Liver (tissue), 9 donors: ENCODE results near the gene PITPNC1. TPM values are rescaled to one million over a fixed set of nuclear protein-coding genes. Genes with fewer than 3 reads are reported as not detected.
"Not testable (repeated sequence)": the region's sequence is repeated elsewhere in the genome, so short reads cannot be mapped to it uniquely, and the experiment has no call there.

Source experiments
- DNase-seq: peaks from one replicate; pipeline ENCODE4 v3.0.0-alpha.2; 2017; ENCODE audit warnings: low spot score
- H3K27ac ChIP-seq, 2 donors: one replicate each; pipeline ENCODE4 v1.7.0; 2013; ENCODE audit warnings: inconsistent platforms in 2 of 2, low read length in 2 of 2, control low read depth in 1 of 2, low read depth in 1 of 2, mild to moderate bottlenecking in 1 of 2
- H3K27me3 ChIP-seq, 4 donors: one replicate each; pipeline versions ENCODE4 v1.6.1 to v1.7.0; 2013; ENCODE audit warnings: low read length in 3 of 4, inconsistent platforms in 1 of 4, mild to moderate bottlenecking in 1 of 4, moderate library complexity in 1 of 4; ENCODE audit not compliant: control insufficient read depth in 4 of 4, insufficient read depth in 4 of 4
- H3K36me3 ChIP-seq, 4 donors: one replicate each; pipeline versions ENCODE4 v1.6.1 to v1.7.0; 2013; ENCODE audit warnings: low read length in 3 of 4, mild to moderate bottlenecking in 3 of 4, low read depth in 1 of 4, moderate library complexity in 1 of 4; ENCODE audit not compliant: control insufficient read depth in 4 of 4, insufficient read depth in 3 of 4
- H3K4me1 ChIP-seq, 4 donors: one replicate each; pipeline versions ENCODE4 v1.6.1 to v1.7.0; 2013; ENCODE audit warnings: low read length in 3 of 4, mild to moderate bottlenecking in 3 of 4, moderate library complexity in 1 of 4; ENCODE audit not compliant: control insufficient read depth in 4 of 4, insufficient read depth in 4 of 4
- H3K4me3 ChIP-seq, 3 donors: one replicate each; pipeline versions ENCODE4 v1.6.1 to v1.7.0; 2013; ENCODE audit warnings: low read length in 3 of 3, control low read depth in 1 of 3, low read depth in 1 of 3, mild to moderate bottlenecking in 1 of 3
- H3K9ac ChIP-seq, 2 donors: one replicate each; pipeline ENCODE4 v1.7.0; 2013; ENCODE audit warnings: low read length in 2 of 2, mild to moderate bottlenecking in 2 of 2, moderate library complexity in 2 of 2, control low read depth in 1 of 2, low read depth in 1 of 2
- H3K9me3 ChIP-seq, 4 donors: one replicate each; pipeline versions ENCODE4 v1.6.1 to v1.7.0; 2013; ENCODE audit warnings: low read length in 3 of 4; ENCODE audit not compliant: control insufficient read depth in 4 of 4
- EGR1 ChIP-seq, 2 donors: IDR thresholded peaks; 2 replicates each; pipeline ENCODE4 v1.6.1; 2016 to 2018; ENCODE audit warnings: antibody characterized with exemption in 2 of 2, low read depth in 2 of 2
- FOXA1 ChIP-seq: IDR thresholded peaks from 2 replicates; pipeline ENCODE4 v1.6.1; 2016; ENCODE audit warnings: antibody characterized with exemption
- FOXA2 ChIP-seq: IDR thresholded peaks from 2 replicates; pipeline ENCODE4 v1.6.1; 2016; ENCODE audit warnings: antibody characterized with exemption
- GABPA ChIP-seq, 2 donors: IDR thresholded peaks in 1 of 2; conservative IDR thresholded peaks in 1 of 2; 2 replicates each; pipeline ENCODE4 v1.6.1; 2016; ENCODE audit warnings: antibody characterized with exemption in 2 of 2, mild to moderate bottlenecking in 1 of 2, moderate library complexity in 1 of 2
- HNF4A ChIP-seq, 2 donors: conservative IDR thresholded peaks; 2 replicates each; pipeline ENCODE4 v1.6.1; 2016; ENCODE audit warnings: antibody characterized with exemption in 2 of 2, mild to moderate bottlenecking in 2 of 2
- HNF4G ChIP-seq: IDR thresholded peaks from 2 replicates; pipeline ENCODE4 v1.6.1; 2016; ENCODE audit warnings: antibody characterized with exemption
- JUND ChIP-seq, 2 donors: IDR thresholded peaks; 2 replicates each; pipeline ENCODE4 v1.6.1; 2016; ENCODE audit warnings: antibody characterized with exemption in 2 of 2
- NR2F2 ChIP-seq: IDR thresholded peaks from 2 replicates; pipeline ENCODE4 v1.6.1; 2016; ENCODE audit warnings: antibody characterized with exemption
- RAD21 ChIP-seq, 2 donors: IDR thresholded peaks; 2 replicates each; pipeline ENCODE4 v1.6.1; 2016; ENCODE audit warnings: antibody characterized with exemption in 2 of 2, mild to moderate bottlenecking in 2 of 2
- RXRA ChIP-seq, 2 donors: IDR thresholded peaks; 2 replicates each; pipeline ENCODE4 v1.6.1; 2017 to 2018; ENCODE audit warnings: antibody characterized with exemption in 2 of 2, mild to moderate bottlenecking in 1 of 2
- SP1 ChIP-seq: IDR thresholded peaks from 2 replicates; pipeline ENCODE4 v1.6.1; 2018; ENCODE audit warnings: antibody characterized with exemption, mild to moderate bottlenecking
- TAF1 ChIP-seq: conservative IDR thresholded peaks from 2 replicates; pipeline ENCODE4 v1.6.1; 2016; ENCODE audit warnings: antibody characterized with exemption, mild to moderate bottlenecking
- YY1 ChIP-seq: IDR thresholded peaks from 2 replicates; pipeline ENCODE4 v1.6.1; 2016; ENCODE audit warnings: antibody characterized with exemption, mild to moderate bottlenecking
- WGBS: extraction: QIAGEN DNeasy Blood & Tissue Kit; methylation state at CpG from one replicate; pipeline ENCODE4 v1.1.7; 2013; 5-methylcytosine and 5-hydroxymethylcytosine counted together
- polyA plus RNA-seq, 2 donors: library from polyadenylated mRNA; stranded (reverse) in 1 of 2; unstranded in 1 of 2; fragments of 200-250 nt in 1 of 2; fragments of >200 nt in 1 of 2; fragmentation: Nextera tagmentation in 1 of 2; extraction: Ambion mirVana in 1 of 2; gene quantifications; one replicate each; pipeline versions ENCODE4 v1.2.1 to v1.2.3, GENCODE V29; 2013 to 2015
- total RNA-seq, 2 donors: library from RNA; depleted of rRNA; stranded (reverse); fragments of >200 nt; gene quantifications; one replicate each; pipeline ENCODE4 v1.2.3, GENCODE V29; 2014
- TF ChIP-seq, protein P1 (sequence below): IDR thresholded peaks from 2 replicates; pipeline ENCODE4 v1.6.1; 2016; ENCODE audit warnings: antibody characterized with exemption, mild to moderate bottlenecking
- TF ChIP-seq, protein P2 (sequence below): IDR thresholded peaks from 2 replicates; pipeline ENCODE4 v1.6.1; 2016; ENCODE audit warnings: antibody characterized with exemption
- TF ChIP-seq, protein P3 (sequence below): IDR thresholded peaks from 2 replicates; pipeline ENCODE4 v1.6.1; 2016; ENCODE audit warnings: antibody characterized with exemption
- TF ChIP-seq, protein P4 (sequence below): fragments of 150-350 bp; IDR thresholded peaks from 2 replicates; pipeline ENCODE4 v1.5.1; 2017; ENCODE audit warnings: improper control_type of control experiment, low read depth, low read length; ENCODE audit not compliant: missing input control
- TF ChIP-seq, protein P5 (sequence below): IDR thresholded peaks from 2 replicates; pipeline ENCODE4 v1.6.1; 2016; ENCODE audit warnings: antibody characterized with exemption
- donor health status: healthy.
- donor health status: healthy.
- donor health status: healthy.
- donor health status: healthy.
- donor health status: healthy.

Gene PITPNC1
- total and polyA plus RNA-seq, 4 donors: 2.3 to 10.2 (median 5.7) TPM

DNA sequence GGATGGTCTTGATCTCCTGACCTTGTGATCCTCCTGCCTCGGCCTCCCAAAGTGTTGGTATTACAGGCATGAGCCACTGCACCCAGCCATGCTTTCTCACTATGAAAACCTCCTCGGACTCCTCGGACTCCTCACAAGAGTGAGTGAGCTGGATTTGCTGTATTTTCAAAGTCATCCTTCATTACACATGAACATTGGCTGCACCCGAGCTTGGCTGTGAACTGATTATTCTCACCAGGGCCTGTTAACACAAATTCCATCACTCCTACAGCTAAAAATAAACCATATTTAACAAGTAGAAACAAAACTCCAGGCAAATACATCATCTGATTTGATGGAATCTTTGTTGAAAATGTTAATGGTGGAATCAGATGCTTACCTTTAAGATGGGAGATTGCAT, 50.3 kb downstream of the PITPNC1 start:
- no peaks in the 10 kb centered on the region for H3K27me3 ChIP-seq
- TF ChIP-seq, protein P1, sequence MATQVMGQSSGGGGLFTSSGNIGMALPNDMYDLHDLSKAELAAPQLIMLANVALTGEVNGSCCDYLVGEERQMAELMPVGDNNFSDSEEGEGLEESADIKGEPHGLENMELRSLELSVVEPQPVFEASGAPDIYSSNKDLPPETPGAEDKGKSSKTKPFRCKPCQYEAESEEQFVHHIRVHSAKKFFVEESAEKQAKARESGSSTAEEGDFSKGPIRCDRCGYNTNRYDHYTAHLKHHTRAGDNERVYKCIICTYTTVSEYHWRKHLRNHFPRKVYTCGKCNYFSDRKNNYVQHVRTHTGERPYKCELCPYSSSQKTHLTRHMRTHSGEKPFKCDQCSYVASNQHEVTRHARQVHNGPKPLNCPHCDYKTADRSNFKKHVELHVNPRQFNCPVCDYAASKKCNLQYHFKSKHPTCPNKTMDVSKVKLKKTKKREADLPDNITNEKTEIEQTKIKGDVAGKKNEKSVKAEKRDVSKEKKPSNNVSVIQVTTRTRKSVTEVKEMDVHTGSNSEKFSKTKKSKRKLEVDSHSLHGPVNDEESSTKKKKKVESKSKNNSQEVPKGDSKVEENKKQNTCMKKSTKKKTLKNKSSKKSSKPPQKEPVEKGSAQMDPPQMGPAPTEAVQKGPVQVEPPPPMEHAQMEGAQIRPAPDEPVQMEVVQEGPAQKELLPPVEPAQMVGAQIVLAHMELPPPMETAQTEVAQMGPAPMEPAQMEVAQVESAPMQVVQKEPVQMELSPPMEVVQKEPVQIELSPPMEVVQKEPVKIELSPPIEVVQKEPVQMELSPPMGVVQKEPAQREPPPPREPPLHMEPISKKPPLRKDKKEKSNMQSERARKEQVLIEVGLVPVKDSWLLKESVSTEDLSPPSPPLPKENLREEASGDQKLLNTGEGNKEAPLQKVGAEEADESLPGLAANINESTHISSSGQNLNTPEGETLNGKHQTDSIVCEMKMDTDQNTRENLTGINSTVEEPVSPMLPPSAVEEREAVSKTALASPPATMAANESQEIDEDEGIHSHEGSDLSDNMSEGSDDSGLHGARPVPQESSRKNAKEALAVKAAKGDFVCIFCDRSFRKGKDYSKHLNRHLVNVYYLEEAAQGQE: no peak
- TF ChIP-seq RAD21 (IDR thresholded peaks at IDR 0.05) (no peak), NR2F2 (no peak), FOXA2 (no peak), HNF4A (conservative IDR thresholded peaks at IDR 0.05) (no peak), FOXA1 (no peak), EGR1 (IDR thresholded peaks at IDR 0.05; ENCODE audit: low read depth in 2 of 2) (no peak), GABPA (IDR thresholded peaks at IDR 0.05 in 1 of 2, conservative IDR thresholded peaks at IDR 0.05 in 1 of 2) (no peak), SP1 (no peak), JUND (IDR thresholded peaks at IDR 0.05) (no peak), RXRA (IDR thresholded peaks at IDR 0.05) (no peak), TAF1 (no peak), HNF4G (no peak), YY1 (no peak)
- TF ChIP-seq, protein P2, sequence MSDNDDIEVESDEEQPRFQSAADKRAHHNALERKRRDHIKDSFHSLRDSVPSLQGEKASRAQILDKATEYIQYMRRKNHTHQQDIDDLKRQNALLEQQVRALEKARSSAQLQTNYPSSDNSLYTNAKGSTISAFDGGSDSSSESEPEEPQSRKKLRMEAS: no peak
- TF ChIP-seq, protein P3, sequence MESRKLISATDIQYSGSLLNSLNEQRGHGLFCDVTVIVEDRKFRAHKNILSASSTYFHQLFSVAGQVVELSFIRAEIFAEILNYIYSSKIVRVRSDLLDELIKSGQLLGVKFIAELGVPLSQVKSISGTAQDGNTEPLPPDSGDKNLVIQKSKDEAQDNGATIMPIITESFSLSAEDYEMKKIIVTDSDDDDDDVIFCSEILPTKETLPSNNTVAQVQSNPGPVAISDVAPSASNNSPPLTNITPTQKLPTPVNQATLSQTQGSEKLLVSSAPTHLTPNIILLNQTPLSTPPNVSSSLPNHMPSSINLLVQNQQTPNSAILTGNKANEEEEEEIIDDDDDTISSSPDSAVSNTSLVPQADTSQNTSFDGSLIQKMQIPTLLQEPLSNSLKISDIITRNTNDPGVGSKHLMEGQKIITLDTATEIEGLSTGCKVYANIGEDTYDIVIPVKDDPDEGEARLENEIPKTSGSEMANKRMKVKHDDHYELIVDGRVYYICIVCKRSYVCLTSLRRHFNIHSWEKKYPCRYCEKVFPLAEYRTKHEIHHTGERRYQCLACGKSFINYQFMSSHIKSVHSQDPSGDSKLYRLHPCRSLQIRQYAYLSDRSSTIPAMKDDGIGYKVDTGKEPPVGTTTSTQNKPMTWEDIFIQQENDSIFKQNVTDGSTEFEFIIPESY: no peak
- TF ChIP-seq, protein P4, sequence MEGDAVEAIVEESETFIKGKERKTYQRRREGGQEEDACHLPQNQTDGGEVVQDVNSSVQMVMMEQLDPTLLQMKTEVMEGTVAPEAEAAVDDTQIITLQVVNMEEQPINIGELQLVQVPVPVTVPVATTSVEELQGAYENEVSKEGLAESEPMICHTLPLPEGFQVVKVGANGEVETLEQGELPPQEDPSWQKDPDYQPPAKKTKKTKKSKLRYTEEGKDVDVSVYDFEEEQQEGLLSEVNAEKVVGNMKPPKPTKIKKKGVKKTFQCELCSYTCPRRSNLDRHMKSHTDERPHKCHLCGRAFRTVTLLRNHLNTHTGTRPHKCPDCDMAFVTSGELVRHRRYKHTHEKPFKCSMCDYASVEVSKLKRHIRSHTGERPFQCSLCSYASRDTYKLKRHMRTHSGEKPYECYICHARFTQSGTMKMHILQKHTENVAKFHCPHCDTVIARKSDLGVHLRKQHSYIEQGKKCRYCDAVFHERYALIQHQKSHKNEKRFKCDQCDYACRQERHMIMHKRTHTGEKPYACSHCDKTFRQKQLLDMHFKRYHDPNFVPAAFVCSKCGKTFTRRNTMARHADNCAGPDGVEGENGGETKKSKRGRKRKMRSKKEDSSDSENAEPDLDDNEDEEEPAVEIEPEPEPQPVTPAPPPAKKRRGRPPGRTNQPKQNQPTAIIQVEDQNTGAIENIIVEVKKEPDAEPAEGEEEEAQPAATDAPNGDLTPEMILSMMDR: no peak
- TF ChIP-seq, protein P5, sequence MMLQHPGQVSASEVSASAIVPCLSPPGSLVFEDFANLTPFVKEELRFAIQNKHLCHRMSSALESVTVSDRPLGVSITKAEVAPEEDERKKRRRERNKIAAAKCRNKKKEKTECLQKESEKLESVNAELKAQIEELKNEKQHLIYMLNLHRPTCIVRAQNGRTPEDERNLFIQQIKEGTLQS: no peak
- H3K9me3 ChIP-seq: no peaks in the 10 kb centered on the region
- no peak overlapping the region for H3K4me3 ChIP-seq
- DNase-seq: no peak
- H3K36me3 ChIP-seq: no peaks in the 10 kb centered on the region
- no peak overlapping the region for H3K27ac ChIP-seq
- no peak overlapping the region for H3K9ac ChIP-seq
- WGBS: 98% methylated on average over 4 of the region's 4 CpGs
- no peaks in the 10 kb centered on the region for H3K4me1 ChIP-seq

DNA sequence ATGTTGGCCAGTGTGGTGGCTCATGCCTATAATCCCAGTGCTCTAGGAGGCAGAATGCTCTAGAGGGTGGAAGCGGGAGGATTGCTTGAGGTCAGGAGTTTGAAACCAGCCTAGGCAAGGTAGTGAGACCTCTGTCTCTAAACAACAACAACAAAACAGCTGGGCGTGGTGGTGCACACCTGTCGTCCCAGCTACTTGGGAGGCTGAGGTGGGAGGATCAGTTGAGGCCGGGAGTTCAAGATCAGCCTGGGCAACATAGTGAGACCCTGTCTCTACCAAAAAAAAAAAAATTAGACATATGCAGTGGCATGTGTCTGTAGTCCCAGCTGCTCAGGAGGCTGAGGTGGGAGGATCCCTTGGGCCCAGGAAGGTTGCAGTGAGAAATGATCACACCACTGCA, 53.4 kb downstream of the PITPNC1 start:
- H3K27me3 ChIP-seq, H3K4me1 ChIP-seq, H3K4me3 ChIP-seq, H3K27ac ChIP-seq, H3K36me3 ChIP-seq, H3K9me3 ChIP-seq, DNase-seq, H3K9ac ChIP-seq: not testable (repeated sequence)
- WGBS: 99% methylated on average over 4 of the region's 4 CpGs
